Mucosa of stomach (tissue), 1 donor: ENCODE results near the gene GAST.
"Not testable (repeated sequence)": the region's sequence is repeated elsewhere in the genome, so short reads cannot be mapped to it uniquely, and the experiment has no call there.

Experiments
- H3K27me3 ChIP-seq: one replicate; pipeline ENCODE4 v1.7.0; 2013; ENCODE audit warnings: mild to moderate bottlenecking, low read length; ENCODE audit not compliant: control insufficient read depth, insufficient read depth
- H3K36me3 ChIP-seq: one replicate; pipeline ENCODE4 v1.7.0; 2013; ENCODE audit warnings: low read length; ENCODE audit not compliant: control insufficient read depth, insufficient read depth
- H3K4me1 ChIP-seq: one replicate; pipeline ENCODE4 v1.7.0; 2013; ENCODE audit warnings: mild to moderate bottlenecking, low read length; ENCODE audit not compliant: control insufficient read depth, insufficient read depth
- H3K4me3 ChIP-seq: one replicate; pipeline ENCODE4 v1.7.0; 2013; ENCODE audit warnings: low read length
- H3K9ac ChIP-seq: one replicate; pipeline ENCODE4 v1.7.0; 2013; ENCODE audit warnings: mild to moderate bottlenecking, low read length, moderate library complexity
- H3K9me3 ChIP-seq: one replicate; pipeline ENCODE4 v1.7.0; 2013; ENCODE audit warnings: mild to moderate bottlenecking, low read length, moderate library complexity; ENCODE audit not compliant: control insufficient read depth
- donor health status: Pancreatic carcinoma.

GAST gene

GRCh38 chr17:41700843-41701242 lies 11.3 kb upstream of the GAST start:
- H3K27me3 ChIP-seq, H3K36me3 ChIP-seq, H3K9ac ChIP-seq, H3K9me3 ChIP-seq, H3K4me3 ChIP-seq: not testable (repeated sequence)
- peaks cover 11% of the 10 kb centered on the region for H3K4me1 ChIP-seq

DNA sequence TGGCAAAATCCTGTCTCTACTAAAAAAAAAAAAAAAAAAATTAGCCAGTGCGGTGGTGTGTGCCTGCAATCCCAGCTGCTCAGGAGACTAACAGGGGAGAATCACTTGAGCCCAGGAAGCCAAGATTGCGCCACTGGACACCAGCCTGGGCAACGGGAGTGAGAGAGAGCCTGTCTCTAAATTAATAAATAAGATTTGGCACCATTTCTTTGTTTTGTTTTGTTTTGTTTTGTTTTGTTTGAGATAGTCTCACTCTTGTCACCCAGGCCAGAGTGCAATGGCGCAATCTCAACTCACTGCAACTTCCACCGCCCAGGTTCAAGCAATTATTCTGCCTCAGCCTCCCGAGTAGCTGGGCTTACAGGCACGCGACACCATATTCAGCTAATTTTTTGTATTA lies 9.4 kb upstream of the GAST start:
- H3K27me3 ChIP-seq = no peaks in the 10 kb centered on the region
- H3K36me3 ChIP-seq = no peaks in the 10 kb centered on the region

GRCh38 chr17:41705271-41705991 lies 6.7 kb upstream of the GAST start:
- H3K4me3 ChIP-seq = no peak overlapping the region
- no peaks in the 10 kb centered on the region for H3K27me3 ChIP-seq
- H3K9me3 ChIP-seq = no peaks in the 10 kb centered on the region
- no peaks in the 10 kb centered on the region for H3K4me1 ChIP-seq
- no peak overlapping the region for H3K9ac ChIP-seq
- H3K36me3 ChIP-seq = no peaks in the 10 kb centered on the region

More for the DNA sequence above, 9.4 kb upstream of the GAST start:
- no peaks in the 10 kb centered on the region for H3K4me1 ChIP-seq
- no peak overlapping the region for H3K4me3 ChIP-seq
- no peak overlapping the region for H3K9ac ChIP-seq
- H3K9me3 ChIP-seq = no peaks in the 10 kb centered on the region

- Histone ChIP-seq H3K9ac (no peak overlapping the region), H3K36me3 (no peaks in the 10 kb centered on the region), H3K4me1 (no peaks in the 10 kb centered on the region), H3K27me3 (no peaks in the 10 kb centered on the region), H3K4me3 (no peak overlapping the region), H3K9me3 (no peaks in the 10 kb centered on the region)
Observed at GRCh38 chr17:41707803-41708669, 4.1 kb upstream of the GAST start.

- no peaks in the 10 kb centered on the region for H3K9me3 ChIP-seq
- H3K4me1 ChIP-seq = no peaks in the 10 kb centered on the region
- H3K4me3 ChIP-seq = no peak overlapping the region
- no peaks in the 10 kb centered on the region for H3K36me3 ChIP-seq
- H3K27me3 ChIP-seq = no peaks in the 10 kb centered on the region
- H3K9ac ChIP-seq = no peak overlapping the region
Observed at GRCh38 chr17:41710472-41711090, 1.6 kb upstream of the GAST start.

GRCh38 chr17:41717408-41718286 lies 5.5 kb downstream of the GAST start:
- Histone ChIP-seq H3K9ac (no peak overlapping the region), H3K4me1 (no peaks in the 10 kb centered on the region), H3K4me3 (no peak overlapping the region), H3K36me3 (no peaks in the 10 kb centered on the region), H3K27me3 (no peaks in the 10 kb centered on the region), H3K9me3 (no peaks in the 10 kb centered on the region)

DNA sequence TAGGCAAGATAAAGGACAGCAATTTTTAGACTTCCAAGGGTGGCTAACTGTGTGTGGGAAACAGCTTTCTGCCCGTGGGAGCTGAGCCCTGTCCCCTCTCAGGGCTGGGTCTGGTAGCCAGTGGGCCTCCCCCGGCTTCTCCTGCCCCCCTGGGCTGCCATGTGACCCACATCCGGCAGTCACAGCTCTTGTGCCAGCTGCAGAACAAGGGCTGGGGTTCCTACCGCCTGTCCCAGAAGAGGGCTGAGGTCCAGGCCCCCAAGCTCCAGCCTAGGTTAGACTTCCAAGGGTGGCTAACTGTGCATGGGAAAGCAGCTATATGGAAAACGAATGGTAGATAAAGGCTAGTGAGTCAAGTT lies 6.1 kb downstream of the GAST start:
- Histone ChIP-seq H3K36me3 (no peaks in the 10 kb centered on the region), H3K4me1 (no peaks in the 10 kb centered on the region), H3K9ac (no peak overlapping the region), H3K27me3 (no peaks in the 10 kb centered on the region), H3K9me3 (no peaks in the 10 kb centered on the region), H3K4me3 (no peak overlapping the region)

DNA sequence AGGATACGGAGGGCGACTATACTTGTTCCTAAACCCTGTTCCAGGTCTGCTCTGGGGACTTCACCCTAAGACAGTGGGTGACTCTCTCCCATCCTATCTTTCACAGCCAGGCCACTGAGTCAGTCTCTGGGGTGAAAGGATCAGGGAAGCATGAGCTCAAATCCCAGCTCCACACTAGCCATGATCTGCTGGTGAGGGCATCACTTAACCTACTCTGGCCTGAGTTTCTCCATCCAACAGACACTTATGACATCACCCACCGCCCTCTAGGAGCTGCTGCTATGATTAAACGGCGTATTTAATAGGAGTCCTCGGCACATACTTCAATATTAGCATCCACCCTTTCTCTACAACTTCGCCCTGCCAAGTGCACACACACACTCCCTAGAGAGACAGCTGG lies 10.1 kb downstream of the GAST start:
- H3K4me3 ChIP-seq = no peak overlapping the region
- no peak overlapping the region for H3K9ac ChIP-seq
- H3K9me3 ChIP-seq = no peaks in the 10 kb centered on the region

DNA sequence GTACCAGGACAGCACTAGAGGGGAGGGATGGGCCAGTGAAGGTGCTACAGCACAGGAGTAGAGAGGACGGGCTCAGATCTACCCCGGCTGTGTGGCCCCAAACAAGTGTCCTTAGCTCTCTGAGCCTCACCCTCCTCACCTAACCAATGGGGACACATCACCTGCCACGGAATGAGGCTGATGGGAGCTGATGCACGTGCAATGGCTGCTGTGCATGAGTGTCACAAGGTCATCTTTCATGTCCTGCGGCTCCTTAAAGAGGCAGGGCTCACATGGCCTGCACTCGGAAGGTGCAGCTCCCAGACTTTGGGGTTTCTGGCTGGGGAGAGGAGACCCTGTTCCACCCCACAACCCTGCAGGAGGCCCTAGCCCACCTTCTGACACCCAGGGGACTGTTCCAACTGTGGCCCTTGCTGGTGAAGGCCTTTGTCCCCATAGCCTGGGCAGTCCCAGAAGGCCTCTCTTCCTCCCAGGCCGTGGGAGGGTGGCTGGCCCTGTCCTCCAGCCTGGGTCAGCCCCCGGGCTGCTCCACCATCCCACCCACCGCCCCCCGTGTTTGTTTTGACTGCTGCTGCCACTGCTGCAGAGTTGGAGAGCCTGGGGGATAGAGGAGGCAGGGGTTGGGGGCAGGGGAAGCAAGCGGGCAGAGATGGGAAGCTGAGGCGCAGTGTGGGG lies 11.8 kb downstream of the GAST start:
- Histone ChIP-seq H3K36me3 (no peaks in the 10 kb centered on the region), H3K27me3 (no peaks in the 10 kb centered on the region), H3K4me3 (no peak overlapping the region), H3K9me3 (no peaks in the 10 kb centered on the region), H3K4me1 (no peaks in the 10 kb centered on the region), H3K9ac (no peak overlapping the region)

More for the DNA sequence above, 10.1 kb downstream of the GAST start:
- no peaks in the 10 kb centered on the region for H3K4me1 ChIP-seq
- no peaks in the 10 kb centered on the region for H3K27me3 ChIP-seq
- H3K36me3 ChIP-seq = no peaks in the 10 kb centered on the region

- no peaks in the 10 kb centered on the region for H3K9me3 ChIP-seq
- no peak overlapping the region for H3K4me3 ChIP-seq
- H3K27me3 ChIP-seq = no peaks in the 10 kb centered on the region
- H3K9ac ChIP-seq = no peak overlapping the region
- no peaks in the 10 kb centered on the region for H3K36me3 ChIP-seq
- H3K4me1 ChIP-seq = no peaks in the 10 kb centered on the region
Observed at GRCh38 chr17:41724476-41725050, 12.4 kb downstream of the GAST start.

DNA sequence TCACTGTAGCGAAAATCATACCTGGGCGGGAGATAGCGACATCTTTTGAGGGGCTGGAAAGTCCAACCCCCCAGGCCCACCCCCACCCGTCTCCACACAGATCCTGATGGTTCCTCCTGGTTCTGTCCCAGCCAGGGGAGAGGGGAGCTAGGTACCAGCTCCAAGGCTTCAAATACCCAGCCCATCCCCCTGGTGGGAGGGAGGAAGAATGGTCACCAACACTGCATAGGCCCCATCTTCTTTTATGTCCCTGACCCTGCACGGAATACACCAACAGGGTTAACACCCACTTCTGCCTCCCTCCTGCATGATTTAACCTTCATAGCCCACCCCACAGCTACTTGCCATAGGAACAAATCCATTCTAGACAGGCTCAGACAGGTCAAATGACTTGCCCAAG lies 13.0 kb downstream of the GAST start:
- Histone ChIP-seq H3K9ac (no peak overlapping the region), H3K4me1 (no peaks in the 10 kb centered on the region), H3K27me3 (peaks cover under 1% of the 10 kb centered on the region), H3K9me3 (no peaks in the 10 kb centered on the region), H3K36me3 (no peaks in the 10 kb centered on the region), H3K4me3 (no peak overlapping the region)
